ENCODE data around the gene SERTAD4. TPM values are rescaled to one million over a fixed set of nuclear protein-coding genes. Genes with fewer than 3 reads are reported as not detected.

Gene SERTAD4
- total RNA-seq, 1 donor from 2014 or later = 1.6 TPM

- Histone ChIP-seq H3K27ac (ENCODE audit: low read depth, low read length) (no peak overlapping the region), H3K4me3 (ENCODE audit: low read length in 3 of 3) (no peak overlapping the region), H3K27me3 (ENCODE audit: control insufficient read depth in 3 of 3, insufficient read depth in 3 of 3, low read length in 3 of 3) (peaks cover 0 to 4% (median 3%) of the 10 kb centered on the region in 3 donors), H3K9ac (ENCODE audit: low read depth in 1 of 3, low read length in 3 of 3) (no peak overlapping the region), H3K36me3 (ENCODE audit: control insufficient read depth in 3 of 3, insufficient read depth in 3 of 3, low read length in 3 of 3) (no peaks in the 10 kb centered on the region), H3K9me3 (ENCODE audit: control insufficient read depth in 3 of 3, low read length in 3 of 3) (no peaks in the 10 kb centered on the region), H3K4me1 (ENCODE audit: control insufficient read depth in 3 of 3, insufficient read depth in 3 of 3, low read length in 3 of 3) (peaks cover 0 to 5% (median 0%) of the 10 kb centered on the region in 3 donors)
These were observed 37.4 kb downstream of the SERTAD4 start for GRCh38 chr1:210269981-210270380.

- H3K4me1 ChIP-seq (ENCODE audit: control insufficient read depth in 3 of 3, insufficient read depth in 3 of 3, low read length in 3 of 3) = peaks cover 0 to 5% (median 0%) of the 10 kb centered on the region in 3 donors
- no peak overlapping the region for H3K27ac ChIP-seq (ENCODE audit: low read depth, low read length)
- no peaks in the 10 kb centered on the region for H3K9me3 ChIP-seq (ENCODE audit: control insufficient read depth in 3 of 3, low read length in 3 of 3)
- no peaks in the 10 kb centered on the region for H3K36me3 ChIP-seq (ENCODE audit: control insufficient read depth in 3 of 3, insufficient read depth in 3 of 3, low read length in 3 of 3)
- H3K27me3 ChIP-seq (ENCODE audit: control insufficient read depth in 3 of 3, insufficient read depth in 3 of 3, low read length in 3 of 3) = peaks cover 0 to 4% (median 3%) of the 10 kb centered on the region in 3 donors
- H3K4me3 ChIP-seq (ENCODE audit: low read length in 3 of 3) = no peak overlapping the region
- no peak overlapping the region for H3K9ac ChIP-seq (ENCODE audit: low read depth in 1 of 3, low read length in 3 of 3)
These were observed 40.1 kb downstream of the SERTAD4 start for GRCh38 chr1:210272666-210273065.

GRCh38 chr1:210280221-210280620, 47.6 kb downstream of the SERTAD4 start:
- Histone ChIP-seq H3K9me3 (ENCODE audit: control insufficient read depth in 3 of 3, low read length in 3 of 3) (peaks cover 3 to 7% (median 5%) of the 10 kb centered on the region in 3 donors), H3K9ac (ENCODE audit: low read depth in 1 of 3, low read length in 3 of 3) (no peak overlapping the region), H3K36me3 (ENCODE audit: control insufficient read depth in 3 of 3, insufficient read depth in 3 of 3, low read length in 3 of 3) (no peaks in the 10 kb centered on the region), H3K4me1 (ENCODE audit: control insufficient read depth in 3 of 3, insufficient read depth in 3 of 3, low read length in 3 of 3) (no peaks in the 10 kb centered on the region), H3K27me3 (ENCODE audit: control insufficient read depth in 3 of 3, insufficient read depth in 3 of 3, low read length in 3 of 3) (no peaks in the 10 kb centered on the region), H3K4me3 (ENCODE audit: low read length in 3 of 3) (no peak overlapping the region), H3K27ac (ENCODE audit: low read depth, low read length) (no peak overlapping the region)

- Histone ChIP-seq H3K27me3 (ENCODE audit: control insufficient read depth in 3 of 3, insufficient read depth in 3 of 3, low read length in 3 of 3) (no peaks in the 10 kb centered on the region), H3K36me3 (ENCODE audit: control insufficient read depth in 3 of 3, insufficient read depth in 3 of 3, low read length in 3 of 3) (no peaks in the 10 kb centered on the region), H3K9me3 (ENCODE audit: control insufficient read depth in 3 of 3, low read length in 3 of 3) (no peaks in the 10 kb centered on the region), H3K4me1 (ENCODE audit: control insufficient read depth in 3 of 3, insufficient read depth in 3 of 3, low read length in 3 of 3) (peaks cover 4 to 7% (median 7%) of the 10 kb centered on the region in 3 donors), H3K27ac (ENCODE audit: low read depth, low read length) (no peak overlapping the region), H3K9ac (ENCODE audit: low read depth in 1 of 3, low read length in 3 of 3) (no peak overlapping the region), H3K4me3 (ENCODE audit: low read length in 3 of 3) (no peak overlapping the region)
These were observed 55.5 kb downstream of the SERTAD4 start for GRCh38 chr1:210288116-210288515.

GRCh38 chr1:210289248-210289647, 56.7 kb downstream of the SERTAD4 start:
- no peaks in the 10 kb centered on the region for H3K9me3 ChIP-seq (ENCODE audit: control insufficient read depth in 3 of 3, low read length in 3 of 3)
- no peaks in the 10 kb centered on the region for H3K36me3 ChIP-seq (ENCODE audit: control insufficient read depth in 3 of 3, insufficient read depth in 3 of 3, low read length in 3 of 3)
- H3K9ac ChIP-seq (ENCODE audit: low read depth in 1 of 3, low read length in 3 of 3) = no peak overlapping the region
- no peaks in the 10 kb centered on the region for H3K27me3 ChIP-seq (ENCODE audit: control insufficient read depth in 3 of 3, insufficient read depth in 3 of 3, low read length in 3 of 3)
- H3K4me1 ChIP-seq (ENCODE audit: control insufficient read depth in 3 of 3, insufficient read depth in 3 of 3, low read length in 3 of 3) = peaks cover 8 to 12% (median 12%) of the 10 kb centered on the region in 3 donors
- H3K4me3 ChIP-seq (ENCODE audit: low read length in 3 of 3) = no peak overlapping the region
- H3K27ac ChIP-seq (ENCODE audit: low read depth, low read length) = no peak overlapping the region

GRCh38 chr1:210291081-210291764, 58.6 kb downstream of the SERTAD4 start:
- Histone ChIP-seq H3K36me3 (ENCODE audit: control insufficient read depth in 3 of 3, insufficient read depth in 3 of 3, low read length in 3 of 3) (no peaks in the 10 kb centered on the region), H3K9me3 (ENCODE audit: control insufficient read depth in 3 of 3, low read length in 3 of 3) (no peaks in the 10 kb centered on the region), H3K27ac (ENCODE audit: low read depth, low read length) (no peak overlapping the region), H3K4me3 (ENCODE audit: low read length in 3 of 3) (no peak overlapping the region), H3K4me1 (ENCODE audit: control insufficient read depth in 3 of 3, insufficient read depth in 3 of 3, low read length in 3 of 3) (peaks cover 12 to 22% (median 21%) of the 10 kb centered on the region in 3 donors), H3K9ac (ENCODE audit: low read depth in 1 of 3, low read length in 3 of 3) (no peak overlapping the region), H3K27me3 (ENCODE audit: control insufficient read depth in 3 of 3, insufficient read depth in 3 of 3, low read length in 3 of 3) (no peaks in the 10 kb centered on the region)

GRCh38 chr1:210291786-210292230, 59.2 kb downstream of the SERTAD4 start:
- Histone ChIP-seq H3K4me3 (ENCODE audit: low read length in 3 of 3) (peak overlapping the region; percentile 63 to 72 (median 66)), H3K4me1 (ENCODE audit: control insufficient read depth in 3 of 3, insufficient read depth in 3 of 3, low read length in 3 of 3) (peaks cover 12 to 22% (median 21%) of the 10 kb centered on the region in 3 donors), H3K9me3 (ENCODE audit: control insufficient read depth in 3 of 3, low read length in 3 of 3) (no peaks in the 10 kb centered on the region), H3K27me3 (ENCODE audit: control insufficient read depth in 3 of 3, insufficient read depth in 3 of 3, low read length in 3 of 3) (no peaks in the 10 kb centered on the region), H3K27ac (ENCODE audit: low read depth, low read length) (peak overlapping the region; percentile 74), H3K36me3 (ENCODE audit: control insufficient read depth in 3 of 3, insufficient read depth in 3 of 3, low read length in 3 of 3) (no peaks in the 10 kb centered on the region), H3K9ac (ENCODE audit: low read depth in 1 of 3, low read length in 3 of 3) (peak overlapping the region in 2 of 3 donors; percentile 70 to 79)

GRCh38 chr1:210292231-210292871, 59.8 kb downstream of the SERTAD4 start:
- peaks cover 12 to 22% (median 21%) of the 10 kb centered on the region in 3 donors for H3K4me1 ChIP-seq (ENCODE audit: control insufficient read depth in 3 of 3, insufficient read depth in 3 of 3, low read length in 3 of 3)
- H3K9ac ChIP-seq (ENCODE audit: low read depth in 1 of 3, low read length in 3 of 3) = peak overlapping the region; percentile 57 to 79 (median 70)
- H3K27ac ChIP-seq (ENCODE audit: low read depth, low read length) = peak overlapping the region; percentile 74

GRCh38 chr1:210293171-210293607, 60.6 kb downstream of the SERTAD4 start:
- Histone ChIP-seq H3K27ac (ENCODE audit: low read depth, low read length) (peak overlapping the region; percentile 74), H3K4me1 (ENCODE audit: control insufficient read depth in 3 of 3, insufficient read depth in 3 of 3, low read length in 3 of 3) (peaks cover 12 to 22% (median 21%) of the 10 kb centered on the region in 3 donors), H3K27me3 (ENCODE audit: control insufficient read depth in 3 of 3, insufficient read depth in 3 of 3, low read length in 3 of 3) (no peaks in the 10 kb centered on the region), H3K36me3 (ENCODE audit: control insufficient read depth in 3 of 3, insufficient read depth in 3 of 3, low read length in 3 of 3) (no peaks in the 10 kb centered on the region), H3K4me3 (ENCODE audit: low read length in 3 of 3) (peak overlapping the region; percentile 63 to 72 (median 66)), H3K9ac (ENCODE audit: low read depth in 1 of 3, low read length in 3 of 3) (peak overlapping the region in 2 of 3 donors; percentile 70 to 79), H3K9me3 (ENCODE audit: control insufficient read depth in 3 of 3, low read length in 3 of 3) (no peaks in the 10 kb centered on the region)

More at GRCh38 chr1:210292231-210292871, 59.8 kb downstream of the SERTAD4 start:
- Histone ChIP-seq H3K36me3 (ENCODE audit: control insufficient read depth in 3 of 3, insufficient read depth in 3 of 3, low read length in 3 of 3) (no peaks in the 10 kb centered on the region), H3K27me3 (ENCODE audit: control insufficient read depth in 3 of 3, insufficient read depth in 3 of 3, low read length in 3 of 3) (no peaks in the 10 kb centered on the region), H3K4me3 (ENCODE audit: low read length in 3 of 3) (peak overlapping the region; percentile 63 to 72 (median 66)), H3K9me3 (ENCODE audit: control insufficient read depth in 3 of 3, low read length in 3 of 3) (no peaks in the 10 kb centered on the region)

Measured in skeletal muscle tissue (tissue), 4 donors.